A549 (cell line): ENCODE data around the gene LGALS7B. TPM values are rescaled to one million over a fixed set of nuclear protein-coding genes. Genes with fewer than 3 reads are reported as not detected.
A peak's percentile ranks its signal among the peaks of the same experiment; 100 is the strongest.
"Not testable (repeated sequence)": the region's sequence is repeated elsewhere in the genome, so short reads cannot be mapped to it uniquely, and the experiment has no call there.

Experiments
- ATAC-seq, 2 experiments: fragments of 200-7000 bp in 1 of 2; fragments of >200 bp in 1 of 2; cut with Nextera tagmentation in 1 of 2; cut with Tn5 transposase in 1 of 2; 3 replicates each; pipeline versions ENCODE4 v1.8.0 to v1.9.1; 2018 to 2020; ENCODE audit warnings: mild to moderate bottlenecking in 1 of 2, moderate library complexity in 1 of 2
- CTCF ChIA-PET: fragments of 300-600 bp; sonication (Branson Sonifier 250); formaldehyde crosslinking; extraction: SDS; loops from one replicate; lab custom pipeline; 2021; ENCODE audit warnings: antibody characterized with exemption, inconsistent platforms; lab: Yijun Ruan, JAX
- POLR2A ChIA-PET: fragments of 350-600 bp; formaldehyde crosslinking; extraction: SDS; loops from one replicate; lab custom pipeline; 2021; ENCODE audit warnings: antibody characterized with exemption, inconsistent platforms; lab: Yijun Ruan, JAX
- DNase-seq, 2 experiments: peaks; one replicate each; pipeline versions ENCODE4 v3.0.0 to v3.0.0-alpha.2; 2011 to 2016; ENCODE audit warnings: low read depth in 1 of 2, low spot score in 1 of 2
- FAIRE-seq: peaks from 2 replicates; lab custom pipeline; 2011; peaks lifted over from hg19 to GRCh38; lab: Jason Lieb, UNC
- H3K27ac ChIP-seq, 2 experiments: fragments of >200 bp; sonication (Bioruptor Twin); formaldehyde crosslinking; 3 replicates each; pipeline ENCODE4 v1.5.1; 2016 to 2017
- H3K4me1 ChIP-seq: fragments of >200 bp; sonication (Bioruptor Twin); formaldehyde crosslinking; 3 replicates; pipeline ENCODE4 v1.6.1; 2016
- H3K4me2 ChIP-seq: fragments of >200 bp; sonication (Bioruptor Twin); formaldehyde crosslinking; 3 replicates; pipeline ENCODE4 v1.6.1; 2016
- H3K4me3 ChIP-seq: fragments of >200 bp; sonication (Bioruptor Twin); formaldehyde crosslinking; 3 replicates; pipeline ENCODE4 v1.5.1; 2016
- H3K9me3 ChIP-seq: fragments of >200 bp; sonication (Bioruptor Twin); formaldehyde crosslinking; 3 replicates; pipeline ENCODE4 v1.6.1; 2016
- BHLHE40 ChIP-seq: IDR thresholded peaks from 2 replicates; pipeline ENCODE4 v1.6.1; 2012; ENCODE audit warnings: low read depth, low read length, inconsistent platforms
- CBX2 ChIP-seq: fragments of 200-600 bp; sonication (generic); IDR thresholded peaks from 2 replicates; pipeline ENCODE4 v1.6.1; 2016; ENCODE audit warnings: low read depth, mild to moderate bottlenecking, borderline replicate concordance
- CBX8 ChIP-seq: fragments of 200-600 bp; sonication (generic); IDR thresholded peaks from 2 replicates; pipeline ENCODE4 v1.6.1; 2016
- CTCF ChIP-seq: fragments of >200 bp; sonication (Bioruptor Twin); formaldehyde crosslinking; IDR thresholded peaks from 3 replicates; pipeline ENCODE4 v1.5.1; 2016
- EHF ChIP-seq: fragments of 250-450 bp; sonication (Bioruptor Pico); IDR thresholded peaks from 2 replicates; pipeline ENCODE4 v1.5.0; 2020; ENCODE audit warnings: mild to moderate bottlenecking
- EHMT2 ChIP-seq: fragments of 200-600 bp; sonication (generic); IDR thresholded peaks from 2 replicates; pipeline ENCODE4 v1.6.1; 2016; ENCODE audit warnings: antibody characterized with exemption, low read depth, mild to moderate bottlenecking, moderate library complexity
- ELK1 ChIP-seq: fragments of 150-350 bp; IDR thresholded peaks from 2 replicates; pipeline ENCODE4 v1.6.1; 2014; ENCODE audit warnings: low read depth, mild to moderate bottlenecking, low read length
- EP300 ChIP-seq, 2 experiments: fragments of >200 bp; sonication (Bioruptor Twin); formaldehyde crosslinking; IDR thresholded peaks; 2 replicates in 1 of 2; 3 replicates in 1 of 2; pipeline ENCODE4 v1.6.1; 2016 to 2017
- HDAC2 ChIP-seq: fragments of 200-600 bp; sonication (generic); IDR thresholded peaks from 2 replicates; pipeline ENCODE4 v1.6.1; 2016
- HEYL ChIP-seq: fragments of 250-450 bp; sonication (Bioruptor Pico); IDR thresholded peaks from 2 replicates; pipeline ENCODE4 v1.8.0; 2021; ENCODE audit warnings: mild to moderate bottlenecking, moderate library complexity
- HOXB5 ChIP-seq: fragments of 250-450 bp; sonication (Bioruptor Pico); IDR thresholded peaks from 2 replicates; pipeline ENCODE4 v1.5.0; 2020; ENCODE audit warnings: mild to moderate bottlenecking, moderate library complexity
- JUNB ChIP-seq: fragments of >200 bp; sonication (Bioruptor Twin); formaldehyde crosslinking; IDR thresholded peaks from 2 replicates; pipeline ENCODE4 v1.6.1; 2016
- MAFK ChIP-seq: fragments of 450-650 bp; IDR thresholded peaks from 2 replicates; pipeline ENCODE4 v1.6.1; 2014; ENCODE audit not compliant: partially characterized antibody
- NFE2L2 ChIP-seq: fragments of 150-350 bp; conservative IDR thresholded peaks from 2 replicates; pipeline ENCODE4 v1.6.1; 2014; ENCODE audit warnings: low read length
- NR3C1 ChIP-seq: fragments of >200 bp; sonication (Bioruptor Twin); formaldehyde crosslinking; IDR thresholded peaks from 3 replicates; pipeline ENCODE4 v1.6.1; 2017
- PBX3 ChIP-seq: IDR thresholded peaks from 2 replicates; pipeline ENCODE4 v1.6.1; 2012
- PHF8 ChIP-seq: fragments of 200-600 bp; sonication (generic); IDR thresholded peaks from 2 replicates; pipeline ENCODE4 v1.6.1; 2016; ENCODE audit warnings: low read depth, mild to moderate bottlenecking, antibody characterized with exemption, moderate library complexity, borderline replicate concordance
- POLR2A ChIP-seq: IDR thresholded peaks from 2 replicates; pipeline ENCODE4 v1.6.1; 2012; ENCODE audit warnings: mild to moderate bottlenecking, low read length
- POLR2AphosphoS2 ChIP-seq: conservative IDR thresholded peaks from 2 replicates; pipeline ENCODE4 v1.6.1; 2012; ENCODE audit warnings: low read length, improper control_type of control experiment, inconsistent platforms
- RARB ChIP-seq: fragments of 250-450 bp; sonication (Bioruptor Pico); IDR thresholded peaks from 2 replicates; pipeline ENCODE4 v1.8.0; 2021; ENCODE audit warnings: mild to moderate bottlenecking, moderate library complexity
- RCOR1 ChIP-seq: fragments of 150-350 bp; IDR thresholded peaks from 2 replicates; pipeline ENCODE4 v1.6.1; 2014; ENCODE audit warnings: antibody characterized with exemption, low read length, low read depth
- RFX5 ChIP-seq: fragments of 450-650 bp; IDR thresholded peaks from 2 replicates; pipeline ENCODE4 v1.7.1; 2014; ENCODE audit warnings: antibody characterized with exemption, mild to moderate bottlenecking, moderate library complexity
- TP53 ChIP-seq: fragments of 250-450 bp; sonication (Bioruptor Pico); IDR thresholded peaks from 2 replicates; pipeline ENCODE4 v1.5.0; 2021; ENCODE audit warnings: mild to moderate bottlenecking, moderate library complexity
- ZNF302 ChIP-seq: fragments of 250-450 bp; sonication (Bioruptor Pico); IDR thresholded peaks from 2 replicates; pipeline ENCODE4 v1.9.0; 2021; ENCODE audit warnings: inconsistent platforms, mild to moderate bottlenecking, moderate library complexity
- WGBS: methylation state at CpG from one replicate; pipeline ENCODE4 v1.1.6; 2017; ENCODE audit errors: missing lambda C conversion rate; 5-methylcytosine and 5-hydroxymethylcytosine counted together
- polyA plus RNA-seq, 4 experiments: library from polyadenylated mRNA; depleted of rRNA in 3 of 4; stranded (reverse); fragments of >200 nt; fragmentation: RNase III in 1 of 4; extraction: RNeasy Plus Mini Kit Qiagen cat#74134 plus additional on column Dnase treatment in 1 of 4; gene quantifications; 2 replicates in 3 of 4; 3 replicates in 1 of 4; pipeline ENCODE4 v1.2.3, GENCODE V29; 2011 to 2017
- TF ChIP-seq, protein P1 (sequence below): fragments of 250-450 bp; sonication (Bioruptor Pico); IDR thresholded peaks from 2 replicates; pipeline ENCODE4 v1.5.0; 2021; ENCODE audit warnings: mild to moderate bottlenecking, moderate library complexity, borderline replicate concordance
- TF ChIP-seq, protein P2 (sequence below): fragments of 250-450 bp; sonication (Bioruptor Pico); IDR thresholded peaks from 2 replicates; pipeline ENCODE4 v1.5.0; 2020; ENCODE audit warnings: low read depth, mild to moderate bottlenecking, moderate library complexity
- TF ChIP-seq, protein P3 (sequence below): fragments of 450-650 bp; IDR thresholded peaks from 2 replicates; pipeline ENCODE4 v1.6.1; 2014; ENCODE audit warnings: antibody characterized with exemption

LGALS7B gene
- polyA plus RNA-seq, 2 of the 4 experiments (the other 2 are of a cell fraction), result 0.27 TPM; not detected in 1

DNA sequence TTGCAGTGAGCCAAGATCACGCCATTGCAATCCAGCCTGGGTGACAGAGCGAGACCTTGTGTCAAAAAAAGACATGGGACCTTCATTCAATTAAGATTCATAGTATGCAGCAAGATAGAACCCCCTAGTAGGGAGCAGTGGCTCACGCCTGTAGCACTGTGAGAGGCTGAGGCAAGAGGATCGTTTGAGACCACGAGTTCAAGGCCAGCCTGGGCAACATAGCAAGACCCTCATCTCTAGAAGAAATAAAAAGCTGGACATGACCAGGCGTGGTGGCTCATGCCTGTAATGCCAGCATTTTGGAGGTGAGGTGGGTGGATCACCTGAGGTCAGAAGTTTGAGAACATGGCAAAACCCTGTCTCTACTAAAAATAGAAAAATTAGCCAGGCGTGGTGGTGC lies 8.6 kb upstream of the LGALS7B start:
- TF ChIP-seq ZNF302 (CRISPR knock-in tag), result no peak
- no peak for TF ChIP-seq EHMT2
- TF ChIP-seq EP300 (IDR thresholded peaks at IDR 0.05), result no peak
- no peak for TF ChIP-seq MAFK
- no peak for TF ChIP-seq ELK1
- TF ChIP-seq RARB (CRISPR knock-in tag), result no peak
- TF ChIP-seq PBX3, result no peak
- no peak for TF ChIP-seq BHLHE40
- TF ChIP-seq, protein P1, sequence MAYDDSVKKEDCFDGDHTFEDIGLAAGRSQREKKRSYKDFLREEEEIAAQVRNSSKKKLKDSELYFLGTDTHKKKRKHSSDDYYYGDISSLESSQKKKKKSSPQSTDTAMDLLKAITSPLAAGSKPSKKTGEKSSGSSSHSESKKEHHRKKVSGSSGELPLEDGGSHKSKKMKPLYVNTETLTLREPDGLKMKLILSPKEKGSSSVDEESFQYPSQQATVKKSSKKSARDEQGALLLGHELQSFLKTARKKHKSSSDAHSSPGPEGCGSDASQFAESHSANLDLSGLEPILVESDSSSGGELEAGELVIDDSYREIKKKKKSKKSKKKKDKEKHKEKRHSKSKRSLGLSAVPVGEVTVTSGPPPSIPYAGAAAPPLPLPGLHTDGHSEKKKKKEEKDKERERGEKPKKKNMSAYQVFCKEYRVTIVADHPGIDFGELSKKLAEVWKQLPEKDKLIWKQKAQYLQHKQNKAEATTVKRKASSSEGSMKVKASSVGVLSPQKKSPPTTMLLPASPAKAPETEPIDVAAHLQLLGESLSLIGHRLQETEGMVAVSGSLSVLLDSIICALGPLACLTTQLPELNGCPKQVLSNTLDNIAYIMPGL (CRISPR knock-in tag), result no peak
- TF ChIP-seq CBX8, result no peak
- TF ChIP-seq NR3C1, result no peak
- TF ChIP-seq, protein P2, sequence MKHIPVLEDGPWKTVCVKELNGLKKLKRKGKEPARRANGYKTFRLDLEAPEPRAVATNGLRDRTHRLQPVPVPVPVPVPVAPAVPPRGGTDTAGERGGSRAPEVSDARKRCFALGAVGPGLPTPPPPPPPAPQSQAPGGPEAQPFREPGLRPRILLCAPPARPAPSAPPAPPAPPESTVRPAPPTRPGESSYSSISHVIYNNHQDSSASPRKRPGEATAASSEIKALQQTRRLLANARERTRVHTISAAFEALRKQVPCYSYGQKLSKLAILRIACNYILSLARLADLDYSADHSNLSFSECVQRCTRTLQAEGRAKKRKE (CRISPR knock-in tag), result no peak
- Histone ChIP-seq H3K27ac (no peak overlapping the region), H3K4me2 (no peak overlapping the region), H3K4me1 (peaks cover 13% of the 10 kb centered on the region), H3K4me3 (no peak overlapping the region), H3K9me3 (no peaks in the 10 kb centered on the region)
- WGBS, result 71% methylated on average over 7 of the region's 7 CpGs
- ChIA-PET POLR2A (no interaction called here), CTCF (interaction anchor here (0.7 to 2.2 kb wide), 4 partner anchors 14 to 36 kb away, joined by 3 to 8 read pairs (median 4); partner anchors contain the start of gene CAPN12)
- no peak for FAIRE-seq
- ATAC-seq, result no peak
- DNase-seq, result no peak

GRCh38 chr19:38781058-38781457 lies 7.9 kb upstream of the LGALS7B start:
- TF ChIP-seq BHLHE40 (no peak), HDAC2 (no peak), JUNB (no peak), RCOR1 (no peak), RFX5 (no peak), HOXB5 (no peak), TP53 (CRISPR knock-in tag) (no peak), HEYL (CRISPR knock-in tag) (no peak), CBX2 (no peak), PHF8 (no peak), CBX8 (no peak), EHMT2 (no peak), CTCF (no peak), EHF (CRISPR knock-in tag) (no peak), NFE2L2 (no peak), POLR2A (no peak), POLR2AphosphoS2 (no peak)
- TF ChIP-seq, protein P3, sequence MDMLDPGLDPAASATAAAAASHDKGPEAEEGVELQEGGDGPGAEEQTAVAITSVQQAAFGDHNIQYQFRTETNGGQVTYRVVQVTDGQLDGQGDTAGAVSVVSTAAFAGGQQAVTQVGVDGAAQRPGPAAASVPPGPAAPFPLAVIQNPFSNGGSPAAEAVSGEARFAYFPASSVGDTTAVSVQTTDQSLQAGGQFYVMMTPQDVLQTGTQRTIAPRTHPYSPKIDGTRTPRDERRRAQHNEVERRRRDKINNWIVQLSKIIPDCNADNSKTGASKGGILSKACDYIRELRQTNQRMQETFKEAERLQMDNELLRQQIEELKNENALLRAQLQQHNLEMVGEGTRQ, result no peak
- DNase-seq (no peak), FAIRE-seq (peak; percentile 39), ATAC-seq (peak; percentile 57 to 63; a peak in 5 of 6 replicates)
- POLR2A ChIA-PET, result no interaction called here
- CTCF ChIA-PET, result interaction anchor here (1.0 to 2.2 kb wide), 4 partner anchors 11 to 20 kb away, joined by 3 to 8 read pairs (median 4); no protein-coding TSS in a partner anchor
- H3K9me3 ChIP-seq, result no peaks in the 10 kb centered on the region
- H3K4me2 ChIP-seq, result no peak overlapping the region
- H3K4me3 ChIP-seq, result no peak overlapping the region
- no peak overlapping the region for H3K27ac ChIP-seq
- WGBS, result 66% methylated on average over 7 of the region's 7 CpGs
- peaks cover 10% of the 10 kb centered on the region for H3K4me1 ChIP-seq

DNA sequence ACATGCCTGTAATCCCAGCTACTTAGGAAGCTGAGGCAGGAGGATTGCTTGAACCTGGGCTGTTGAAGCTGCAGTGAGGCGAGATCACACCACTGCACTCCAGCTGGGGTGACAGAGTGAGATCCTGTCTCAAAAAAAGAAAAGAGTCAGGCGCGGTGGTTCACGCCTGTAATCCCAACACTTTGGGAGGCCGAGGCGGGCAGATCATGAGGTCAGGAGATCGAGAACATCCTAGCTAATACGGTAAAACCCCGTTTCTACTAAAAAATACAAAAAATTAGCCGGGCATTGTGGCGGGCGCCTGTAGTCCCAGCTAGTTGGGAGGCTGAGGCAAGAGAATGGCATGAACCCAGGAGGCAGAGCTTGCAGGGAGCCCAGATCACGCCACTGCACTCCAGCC lies 6.8 kb upstream of the LGALS7B start:
- not testable (repeated sequence) for H3K4me1 ChIP-seq, H3K4me3 ChIP-seq, ATAC-seq, H3K9me3 ChIP-seq, H3K27ac ChIP-seq, H3K4me2 ChIP-seq, FAIRE-seq, DNase-seq
- ChIA-PET POLR2A (interaction anchor here (0.6 to 0.7 kb wide), 2 partner anchors 118 to 120 kb away, joined by 3 to 4 read pairs; partner anchors contain the start of gene NFKBIB), CTCF (interaction anchor here (0.7 to 2.2 kb wide), 6 partner anchors 13 to 95 kb away, joined by 3 to 12 read pairs (median 3); no protein-coding TSS in a partner anchor)
- WGBS, result 89% methylated on average over 13 of the region's 13 CpGs
